GM21723 (cell line): Measurements from ENCODE around the gene ANKZF1.
A peak's percentile ranks its signal among the peaks of the same experiment; 100 is the strongest.

Source experiments
- ATAC-seq: cut with Tn5 transposase; IDR thresholded peaks from one replicate; pipeline ENCODE4 v1.9.1; 2021; ENCODE audit warnings: mild to moderate bottlenecking, moderate library complexity; ENCODE audit not compliant: unreplicated experiment

ANKZF1 gene

GRCh38 chr2:219207884-219208740 lies 21.5 kb upstream of the ANKZF1 start:
- ATAC-seq = no peak

- no peak for ATAC-seq
Measured at GRCh38 chr2:219209236-219210195, 20.1 kb upstream of the ANKZF1 start.

GRCh38 chr2:219210196-219210885 lies 19.3 kb upstream of the ANKZF1 start:
- no peak for ATAC-seq

- no peak for ATAC-seq
Measured at GRCh38 chr2:219210886-219211362, 18.7 kb upstream of the ANKZF1 start.

- ATAC-seq = no peak
Measured at GRCh38 chr2:219213026-219213415, 16.6 kb upstream of the ANKZF1 start.

GRCh38 chr2:219213486-219214071 lies 16.0 kb upstream of the ANKZF1 start:
- ATAC-seq = no peak

- no peak for ATAC-seq
Measured at GRCh38 chr2:219214141-219214540, 15.5 kb upstream of the ANKZF1 start.

GRCh38 chr2:219214786-219215185 lies 14.8 kb upstream of the ANKZF1 start:
- no peak for ATAC-seq

- ATAC-seq = no peak
Measured at GRCh38 chr2:219215871-219216534, 13.6 kb upstream of the ANKZF1 start.

GRCh38 chr2:219216535-219216915 lies 13.1 kb upstream of the ANKZF1 start:
- no peak for ATAC-seq

- peak; percentile 27 for ATAC-seq
Measured at GRCh38 chr2:219218217-219218731, 11.3 kb upstream of the ANKZF1 start.

- ATAC-seq = peak; percentile 77
Measured at GRCh38 chr2:219218732-219219701, 10.6 kb upstream of the ANKZF1 start, which contains the start of gene ABCB6. TSS of gene ABCB6 (minus strand) at chr2:219218958. CDS start at chr2:219218673, 285 bp downstream.

- ATAC-seq = no peak
Measured at GRCh38 chr2:219219784-219220532, 9.6 kb upstream of the ANKZF1 start.

- ATAC-seq = no peak
Measured at GRCh38 chr2:219220652-219221402, 8.8 kb upstream of the ANKZF1 start.

- ATAC-seq = no peak
Measured at GRCh38 chr2:219221957-219222518, 7.6 kb upstream of the ANKZF1 start.

- no peak for ATAC-seq
Measured at GRCh38 chr2:219223831-219224610, 5.6 kb upstream of the ANKZF1 start.
